Liver (tissue), 9 donors: Measurements from ENCODE around the gene TPRA1. TPM values are rescaled to one million over a fixed set of nuclear protein-coding genes. Genes with fewer than 3 reads are reported as not detected.
A peak's percentile ranks its signal among the peaks of the same experiment; 100 is the strongest.

Experiments used
- DNase-seq: peaks from one replicate; pipeline ENCODE4 v3.0.0-alpha.2; 2017; ENCODE audit warnings: low spot score
- H3K27ac ChIP-seq, 2 donors: one replicate each; pipeline ENCODE4 v1.7.0; 2013; ENCODE audit warnings: inconsistent platforms in 2 of 2, low read length in 2 of 2, control low read depth in 1 of 2, low read depth in 1 of 2, mild to moderate bottlenecking in 1 of 2
- H3K27me3 ChIP-seq, 4 donors: one replicate each; pipeline versions ENCODE4 v1.6.1 to v1.7.0; 2013; ENCODE audit warnings: low read length in 3 of 4, inconsistent platforms in 1 of 4, mild to moderate bottlenecking in 1 of 4, moderate library complexity in 1 of 4; ENCODE audit not compliant: control insufficient read depth in 4 of 4, insufficient read depth in 4 of 4
- H3K36me3 ChIP-seq, 4 donors: one replicate each; pipeline versions ENCODE4 v1.6.1 to v1.7.0; 2013; ENCODE audit warnings: low read length in 3 of 4, mild to moderate bottlenecking in 3 of 4, low read depth in 1 of 4, moderate library complexity in 1 of 4; ENCODE audit not compliant: control insufficient read depth in 4 of 4, insufficient read depth in 3 of 4
- H3K4me1 ChIP-seq, 4 donors: one replicate each; pipeline versions ENCODE4 v1.6.1 to v1.7.0; 2013; ENCODE audit warnings: low read length in 3 of 4, mild to moderate bottlenecking in 3 of 4, moderate library complexity in 1 of 4; ENCODE audit not compliant: control insufficient read depth in 4 of 4, insufficient read depth in 4 of 4
- H3K4me3 ChIP-seq, 3 donors: one replicate each; pipeline versions ENCODE4 v1.6.1 to v1.7.0; 2013; ENCODE audit warnings: low read length in 3 of 3, control low read depth in 1 of 3, low read depth in 1 of 3, mild to moderate bottlenecking in 1 of 3
- H3K9ac ChIP-seq, 2 donors: one replicate each; pipeline ENCODE4 v1.7.0; 2013; ENCODE audit warnings: low read length in 2 of 2, mild to moderate bottlenecking in 2 of 2, moderate library complexity in 2 of 2, control low read depth in 1 of 2, low read depth in 1 of 2
- H3K9me3 ChIP-seq, 4 donors: one replicate each; pipeline versions ENCODE4 v1.6.1 to v1.7.0; 2013; ENCODE audit warnings: low read length in 3 of 4; ENCODE audit not compliant: control insufficient read depth in 4 of 4
- EGR1 ChIP-seq, 2 donors: IDR thresholded peaks; 2 replicates each; pipeline ENCODE4 v1.6.1; 2016 to 2018; ENCODE audit warnings: antibody characterized with exemption in 2 of 2, low read depth in 2 of 2
- FOXA2 ChIP-seq: IDR thresholded peaks from 2 replicates; pipeline ENCODE4 v1.6.1; 2016; ENCODE audit warnings: antibody characterized with exemption
- GABPA ChIP-seq, 2 donors: IDR thresholded peaks in 1 of 2; conservative IDR thresholded peaks in 1 of 2; 2 replicates each; pipeline ENCODE4 v1.6.1; 2016; ENCODE audit warnings: antibody characterized with exemption in 2 of 2, mild to moderate bottlenecking in 1 of 2, moderate library complexity in 1 of 2
- HNF4A ChIP-seq, 2 donors: conservative IDR thresholded peaks; 2 replicates each; pipeline ENCODE4 v1.6.1; 2016; ENCODE audit warnings: antibody characterized with exemption in 2 of 2, mild to moderate bottlenecking in 2 of 2
- HNF4G ChIP-seq: IDR thresholded peaks from 2 replicates; pipeline ENCODE4 v1.6.1; 2016; ENCODE audit warnings: antibody characterized with exemption
- JUND ChIP-seq, 2 donors: IDR thresholded peaks; 2 replicates each; pipeline ENCODE4 v1.6.1; 2016; ENCODE audit warnings: antibody characterized with exemption in 2 of 2
- NR2F2 ChIP-seq: IDR thresholded peaks from 2 replicates; pipeline ENCODE4 v1.6.1; 2016; ENCODE audit warnings: antibody characterized with exemption
- RAD21 ChIP-seq, 2 donors: IDR thresholded peaks; 2 replicates each; pipeline ENCODE4 v1.6.1; 2016; ENCODE audit warnings: antibody characterized with exemption in 2 of 2, mild to moderate bottlenecking in 2 of 2
- REST ChIP-seq: IDR thresholded peaks from 2 replicates; pipeline ENCODE4 v1.6.1; 2016; ENCODE audit warnings: antibody characterized with exemption, mild to moderate bottlenecking
- RXRA ChIP-seq, 2 donors: IDR thresholded peaks; 2 replicates each; pipeline ENCODE4 v1.6.1; 2017 to 2018; ENCODE audit warnings: antibody characterized with exemption in 2 of 2, mild to moderate bottlenecking in 1 of 2
- SP1 ChIP-seq: IDR thresholded peaks from 2 replicates; pipeline ENCODE4 v1.6.1; 2018; ENCODE audit warnings: antibody characterized with exemption, mild to moderate bottlenecking
- TAF1 ChIP-seq: conservative IDR thresholded peaks from 2 replicates; pipeline ENCODE4 v1.6.1; 2016; ENCODE audit warnings: antibody characterized with exemption, mild to moderate bottlenecking
- YY1 ChIP-seq: IDR thresholded peaks from 2 replicates; pipeline ENCODE4 v1.6.1; 2016; ENCODE audit warnings: antibody characterized with exemption, mild to moderate bottlenecking
- WGBS: extraction: QIAGEN DNeasy Blood & Tissue Kit; methylation state at CpG from one replicate; pipeline ENCODE4 v1.1.7; 2013; 5-methylcytosine and 5-hydroxymethylcytosine counted together
- polyA plus RNA-seq, 2 donors: library from polyadenylated mRNA; stranded (reverse) in 1 of 2; unstranded in 1 of 2; fragments of 200-250 nt in 1 of 2; fragments of >200 nt in 1 of 2; fragmentation: Nextera tagmentation in 1 of 2; extraction: Ambion mirVana in 1 of 2; gene quantifications; one replicate each; pipeline versions ENCODE4 v1.2.1 to v1.2.3, GENCODE V29; 2013 to 2015
- total RNA-seq, 2 donors: library from RNA; depleted of rRNA; stranded (reverse); fragments of >200 nt; gene quantifications; one replicate each; pipeline ENCODE4 v1.2.3, GENCODE V29; 2014
- TF ChIP-seq, protein P1 (sequence below): IDR thresholded peaks from 2 replicates; pipeline ENCODE4 v1.6.1; 2016; ENCODE audit warnings: antibody characterized with exemption
- TF ChIP-seq, protein P2 (sequence below): fragments of 150-350 bp; IDR thresholded peaks from 2 replicates; pipeline ENCODE4 v1.5.1; 2017; ENCODE audit warnings: improper control_type of control experiment, low read depth, low read length; ENCODE audit not compliant: missing input control
- TF ChIP-seq, protein P3 (sequence below): IDR thresholded peaks from 2 replicates; pipeline ENCODE4 v1.6.1; 2016; ENCODE audit warnings: antibody characterized with exemption
- donor health status: healthy.
- donor health status: healthy.
- donor health status: healthy.
- donor health status: healthy.
- donor health status: healthy.

TPRA1 gene
- total RNA-seq = 10 to 100 TPM; 20.6 to 27.1 TPM
- polyA plus RNA-seq = 10 to 100 TPM; 17.3 to 21.9 TPM

DNA sequence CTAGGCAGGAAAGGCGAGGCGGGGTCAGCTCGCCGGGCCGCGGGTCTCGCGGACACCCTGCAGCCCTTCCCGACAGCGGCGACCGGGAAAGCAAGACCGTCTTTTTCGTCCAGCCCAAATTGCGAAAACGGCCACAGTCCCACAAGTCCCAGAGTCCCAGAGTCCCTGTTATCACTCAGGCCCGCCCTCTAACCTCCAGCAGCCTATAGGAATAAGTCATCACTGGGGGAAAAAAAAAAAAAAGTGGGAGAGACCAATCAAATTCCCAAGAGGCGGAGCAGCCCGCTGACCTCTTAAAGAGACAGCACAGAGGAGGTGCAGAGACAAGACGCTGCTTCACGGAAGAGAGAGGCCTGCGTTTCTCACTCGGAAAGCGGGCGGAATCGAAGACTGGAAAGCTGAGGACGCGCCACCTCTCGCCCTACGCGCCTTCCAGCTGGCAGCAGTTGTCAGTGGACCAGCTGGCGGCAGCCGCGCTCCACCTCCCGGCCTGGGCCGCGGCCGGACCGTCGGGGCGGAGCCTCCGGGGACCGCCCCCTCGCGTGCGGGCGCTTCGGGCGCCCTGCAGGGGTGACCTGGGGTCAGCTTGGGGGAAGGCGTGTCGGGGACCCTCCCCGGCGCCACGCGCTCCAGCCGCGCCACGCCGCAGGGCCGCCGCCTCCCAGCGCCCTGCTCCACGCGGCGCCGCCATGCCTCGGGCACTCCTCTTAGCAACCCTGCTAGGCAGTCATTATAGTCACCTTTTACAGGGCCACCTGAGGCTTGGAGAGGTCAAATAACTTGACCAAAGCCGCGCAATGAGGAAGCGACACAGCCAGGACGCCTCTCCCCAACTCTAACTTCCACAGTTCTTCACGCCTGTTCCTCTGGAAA is at the start of gene TPRA1:
TPRA1 (minus strand) TSS at position 141 of the 873 bp plus-strand sequence. CDS start 10,587 bp downstream, outside the sequence.
- Histone ChIP-seq H3K4me1 (peaks cover 5 to 29% (median 23%) of the 10 kb centered on the region in 4 donors), H3K9me3 (no peaks in the 10 kb centered on the region), H3K9ac (peak within 1 kb of the TSS; percentile 72 to 93), H3K27ac (peak within 1 kb of the TSS; percentile 88), H3K27me3 (no peaks in the 10 kb centered on the region), H3K36me3 (no peaks in the 10 kb centered on the region), H3K4me3 (peak within 1 kb of the TSS; percentile 72 to 86 (median 85))
- DNase-seq = peak; percentile 89
- TF ChIP-seq REST (peak; percentile 49), SP1 (peak; percentile 91), YY1 (peak; percentile 76), RXRA (IDR thresholded peaks at IDR 0.05) (peak; percentile 45 to 57), GABPA (IDR thresholded peaks at IDR 0.05 in 1 of 2, conservative IDR thresholded peaks at IDR 0.05 in 1 of 2) (no peak), FOXA2 (no peak), EGR1 (IDR thresholded peaks at IDR 0.05; ENCODE audit: low read depth in 2 of 2) (peak in 1 of 2 donors; percentile 30), JUND (IDR thresholded peaks at IDR 0.05) (no peak), TAF1 (no peak), HNF4A (conservative IDR thresholded peaks at IDR 0.05) (peak; percentile 31 to 59), NR2F2 (peak; percentile 80), RAD21 (IDR thresholded peaks at IDR 0.05) (peak; percentile 4 to 37), HNF4G (no peak)
- TF ChIP-seq, protein P1, sequence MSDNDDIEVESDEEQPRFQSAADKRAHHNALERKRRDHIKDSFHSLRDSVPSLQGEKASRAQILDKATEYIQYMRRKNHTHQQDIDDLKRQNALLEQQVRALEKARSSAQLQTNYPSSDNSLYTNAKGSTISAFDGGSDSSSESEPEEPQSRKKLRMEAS = peak; percentile 88
- TF ChIP-seq, protein P2, sequence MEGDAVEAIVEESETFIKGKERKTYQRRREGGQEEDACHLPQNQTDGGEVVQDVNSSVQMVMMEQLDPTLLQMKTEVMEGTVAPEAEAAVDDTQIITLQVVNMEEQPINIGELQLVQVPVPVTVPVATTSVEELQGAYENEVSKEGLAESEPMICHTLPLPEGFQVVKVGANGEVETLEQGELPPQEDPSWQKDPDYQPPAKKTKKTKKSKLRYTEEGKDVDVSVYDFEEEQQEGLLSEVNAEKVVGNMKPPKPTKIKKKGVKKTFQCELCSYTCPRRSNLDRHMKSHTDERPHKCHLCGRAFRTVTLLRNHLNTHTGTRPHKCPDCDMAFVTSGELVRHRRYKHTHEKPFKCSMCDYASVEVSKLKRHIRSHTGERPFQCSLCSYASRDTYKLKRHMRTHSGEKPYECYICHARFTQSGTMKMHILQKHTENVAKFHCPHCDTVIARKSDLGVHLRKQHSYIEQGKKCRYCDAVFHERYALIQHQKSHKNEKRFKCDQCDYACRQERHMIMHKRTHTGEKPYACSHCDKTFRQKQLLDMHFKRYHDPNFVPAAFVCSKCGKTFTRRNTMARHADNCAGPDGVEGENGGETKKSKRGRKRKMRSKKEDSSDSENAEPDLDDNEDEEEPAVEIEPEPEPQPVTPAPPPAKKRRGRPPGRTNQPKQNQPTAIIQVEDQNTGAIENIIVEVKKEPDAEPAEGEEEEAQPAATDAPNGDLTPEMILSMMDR = peak; percentile 25
- TF ChIP-seq, protein P3, sequence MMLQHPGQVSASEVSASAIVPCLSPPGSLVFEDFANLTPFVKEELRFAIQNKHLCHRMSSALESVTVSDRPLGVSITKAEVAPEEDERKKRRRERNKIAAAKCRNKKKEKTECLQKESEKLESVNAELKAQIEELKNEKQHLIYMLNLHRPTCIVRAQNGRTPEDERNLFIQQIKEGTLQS = no peak
- under 1% methylated on average over 72 of the region's 72 CpGs for WGBS

- WGBS = 97% methylated on average over 3 of the region's 3 CpGs
These were observed 49.5 kb upstream of the TPRA1 start for GRCh38 chr3:127640042-127640355.

More at GRCh38 chr3:127640042-127640355, 49.5 kb upstream of the TPRA1 start:
- no peaks in the 10 kb centered on the region for H3K9me3 ChIP-seq
- no peak for TF ChIP-seq RAD21 (IDR thresholded peaks at IDR 0.05)
- no peak for TF ChIP-seq YY1
- H3K4me1 ChIP-seq = no peaks in the 10 kb centered on the region
- H3K4me3 ChIP-seq = no peak overlapping the region
- DNase-seq = no peak
- H3K27ac ChIP-seq = no peak overlapping the region
- no peaks in the 10 kb centered on the region for H3K27me3 ChIP-seq
- H3K9ac ChIP-seq = no peak overlapping the region
- no peaks in the 10 kb centered on the region for H3K36me3 ChIP-seq
